GM18873 (cell line): Measurements from ENCODE around the gene FAM168B.
"Not testable (repeated sequence)": the region's sequence is repeated elsewhere in the genome, so short reads cannot be mapped to it uniquely, and the experiment has no call there.

ENCODE experiments used
- ATAC-seq: cut with Tn5 transposase; IDR thresholded peaks from one replicate; pipeline ENCODE4 v1.9.1; 2021; ENCODE audit warnings: mild to moderate bottlenecking, moderate library complexity, moderate number of reproducible peaks; ENCODE audit not compliant: unreplicated experiment, low FRiP score

FAM168B gene

DNA sequence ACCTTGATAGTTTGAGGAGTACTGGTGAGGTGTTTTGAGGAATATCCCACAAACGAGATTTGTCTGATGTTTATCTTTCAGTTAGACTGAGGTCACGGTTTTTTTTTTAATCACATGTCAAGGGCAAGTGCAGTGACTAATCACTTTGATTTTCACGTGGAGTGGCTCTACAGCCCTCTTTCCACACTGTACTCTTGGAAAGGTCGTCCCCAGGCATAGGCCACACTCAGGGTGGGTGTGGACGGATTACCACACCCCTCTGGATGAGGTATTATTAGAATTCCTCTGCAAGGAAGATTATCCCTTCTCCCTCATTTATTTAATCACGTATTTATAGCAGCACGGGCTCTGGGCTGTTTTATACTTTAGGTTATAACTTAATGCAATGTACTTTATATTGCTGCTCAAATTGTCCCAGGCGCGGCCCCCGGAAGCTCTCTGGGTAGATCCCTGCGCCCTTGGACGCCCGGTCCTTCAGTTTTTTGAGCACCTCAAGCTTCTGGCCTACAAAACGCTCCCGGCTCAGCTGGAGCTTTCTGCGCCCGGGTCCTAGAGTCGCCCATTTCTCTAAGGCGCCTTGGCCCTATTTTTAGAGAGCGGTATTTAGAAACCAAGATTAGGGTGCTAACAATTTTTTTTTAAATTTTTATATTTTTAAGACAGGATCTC lies 11.4 kb upstream of the FAM168B start:
- ATAC-seq = peak; percentile 63

DNA sequence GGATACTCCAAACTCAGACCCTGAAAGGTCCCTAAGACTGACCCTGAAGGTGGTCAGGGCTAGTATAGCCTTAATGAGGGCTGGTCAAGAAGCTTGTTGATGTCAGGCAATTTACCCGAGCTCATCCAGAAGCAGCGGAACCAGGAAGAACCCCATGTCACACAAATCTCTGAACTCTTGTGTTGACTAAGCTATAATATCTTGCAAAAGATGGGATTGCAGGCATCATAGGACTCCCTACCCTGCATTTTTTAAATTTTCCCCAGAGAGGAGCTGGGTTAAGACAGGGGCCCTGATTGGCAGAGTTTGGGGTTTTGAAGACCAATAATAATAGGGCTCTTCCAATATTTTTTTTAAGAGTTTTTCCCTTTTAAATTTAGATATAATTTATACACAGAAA lies 9.9 kb upstream of the FAM168B start:
- no peak for ATAC-seq

DNA sequence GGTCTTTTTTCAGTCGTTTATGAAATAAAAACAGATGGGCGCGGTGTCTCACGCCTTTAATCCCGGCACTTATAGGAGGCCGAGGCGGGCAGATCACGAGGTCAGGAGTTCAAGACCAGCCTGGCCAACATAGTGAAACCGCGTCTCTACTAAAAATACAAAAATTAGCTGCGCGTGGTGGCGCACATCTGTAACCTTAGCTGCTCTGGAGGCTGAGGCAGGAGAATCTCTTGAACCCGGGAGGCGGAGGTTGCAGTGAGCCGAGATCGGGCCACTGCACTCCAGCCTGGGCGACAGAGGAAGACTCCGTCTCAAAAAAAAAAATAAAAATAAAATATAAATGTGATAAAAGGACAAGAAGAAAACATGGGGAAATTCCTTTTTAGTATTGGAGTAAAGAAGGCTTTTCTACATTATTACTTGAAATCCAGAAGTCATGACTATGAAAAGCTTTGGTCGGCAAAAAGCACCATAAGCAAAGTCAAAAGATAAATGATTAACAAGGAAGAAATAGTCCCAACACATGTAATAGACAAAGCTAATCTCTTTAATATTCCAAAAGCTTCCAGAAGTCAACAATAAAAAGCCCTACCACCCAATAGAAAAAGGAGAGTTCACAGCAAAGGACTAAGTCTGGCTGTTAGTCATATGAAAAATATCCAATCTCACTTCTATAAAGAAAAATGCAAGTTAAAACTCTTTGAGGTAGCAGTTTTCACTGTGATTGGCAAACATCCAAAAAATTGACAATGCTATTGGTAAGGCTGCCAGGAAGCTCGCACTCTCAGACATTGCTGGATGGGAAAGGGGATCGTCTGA lies 1.4 kb upstream of the FAM168B start:
- no peak for ATAC-seq

DNA sequence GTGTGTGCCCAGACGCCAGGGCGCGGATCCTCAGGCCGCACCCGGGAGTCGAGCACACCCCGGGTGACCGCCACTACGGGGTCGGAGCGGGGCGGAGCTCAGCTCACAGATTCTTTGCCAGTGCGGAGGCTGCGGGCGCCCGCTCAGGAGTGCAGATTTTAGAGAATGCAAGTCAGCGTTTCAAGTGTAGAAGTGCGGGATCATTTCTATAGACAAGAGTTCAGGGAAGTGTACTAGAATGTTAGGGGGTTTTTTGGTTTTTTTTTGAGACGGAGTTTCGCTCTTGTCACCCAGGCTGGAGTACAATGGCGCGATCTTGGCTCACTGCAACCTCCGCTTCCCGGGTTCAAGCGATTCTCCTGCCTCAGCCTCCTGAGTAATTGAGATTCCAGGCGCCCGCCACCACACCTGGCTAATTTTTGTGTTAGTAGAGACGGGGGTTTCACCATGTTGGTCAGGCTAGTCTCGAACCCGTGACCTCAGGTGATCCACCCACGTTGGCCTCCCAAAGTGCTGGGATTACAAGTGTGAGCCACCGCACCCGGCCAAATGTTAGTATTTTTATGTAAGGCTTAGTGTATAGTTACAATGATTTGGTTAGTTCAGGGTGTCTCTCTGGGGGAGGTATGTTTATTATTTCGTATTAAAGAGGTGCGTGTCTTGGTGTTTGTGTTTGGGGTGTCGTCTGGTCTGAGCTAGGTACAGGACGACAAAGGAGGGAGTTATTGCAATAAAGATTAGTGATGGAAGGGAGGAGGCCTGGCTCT lies 619 bp upstream of the FAM168B start:
- ATAC-seq = peak; percentile 76

DNA sequence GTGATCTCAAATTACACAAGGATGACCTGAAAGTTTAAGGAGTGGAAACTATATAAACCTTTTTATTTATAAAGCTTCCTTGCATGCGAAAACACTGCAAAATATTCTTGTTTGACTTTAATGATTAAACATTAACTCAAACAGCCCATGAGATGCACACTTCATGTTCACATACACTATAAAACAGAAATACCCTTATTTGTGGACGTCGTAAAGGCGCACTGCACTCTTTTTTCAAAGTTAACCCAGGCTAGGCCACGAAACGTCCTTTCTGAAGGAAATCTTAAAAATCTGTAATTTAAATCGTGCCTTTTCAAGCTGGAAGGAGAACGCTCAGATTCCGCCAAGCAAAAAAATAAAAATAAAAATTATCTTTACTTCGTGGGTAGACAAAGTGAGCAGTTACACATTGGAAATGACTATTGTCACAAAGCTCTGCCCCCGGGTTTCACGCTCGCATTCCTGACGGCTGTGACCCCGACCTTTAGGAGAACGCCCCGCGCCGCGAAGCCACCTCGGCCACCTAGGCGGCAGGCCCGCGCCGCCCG lies 728 bp downstream of the FAM168B start:
- ATAC-seq = no peak

DNA sequence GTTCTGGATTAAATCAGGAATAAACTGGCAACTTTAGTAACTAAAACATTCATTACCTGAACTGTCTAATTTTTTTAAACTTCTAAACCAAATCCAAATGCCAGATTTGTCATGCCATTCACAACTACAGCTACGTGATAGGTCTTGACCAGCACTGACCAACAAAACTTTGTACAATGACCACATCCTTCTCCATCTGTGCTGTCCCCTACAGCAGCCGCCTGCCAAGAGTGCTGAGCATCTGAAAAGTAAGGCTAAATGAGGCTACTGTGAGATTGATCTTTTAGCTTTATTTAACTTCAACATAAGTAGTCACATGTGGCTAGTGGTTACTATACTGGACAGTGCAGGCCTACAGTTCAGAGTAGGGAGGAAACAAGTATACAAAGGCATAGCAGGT lies 7.6 kb downstream of the FAM168B start:
- ATAC-seq = no peak

DNA sequence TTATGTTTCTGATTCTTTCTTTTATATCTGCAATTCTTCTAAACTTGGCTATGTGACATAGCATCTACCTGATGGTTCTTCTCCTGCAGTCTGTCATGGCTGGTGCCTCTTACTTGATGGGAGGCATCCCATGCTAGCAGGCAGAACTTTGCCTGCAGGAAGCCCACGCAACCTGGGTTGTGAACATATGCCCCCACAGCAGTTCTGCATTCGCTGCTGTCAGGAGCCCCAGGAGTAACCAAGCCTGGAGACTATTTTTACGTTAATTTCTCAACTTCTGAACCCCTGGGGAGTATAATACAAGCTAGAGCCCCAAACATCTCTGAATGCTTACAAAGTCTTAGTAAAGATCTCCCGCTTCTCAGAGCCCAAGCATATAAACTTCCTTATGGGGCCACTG lies 12.1 kb downstream of the FAM168B start:
- no peak for ATAC-seq

DNA sequence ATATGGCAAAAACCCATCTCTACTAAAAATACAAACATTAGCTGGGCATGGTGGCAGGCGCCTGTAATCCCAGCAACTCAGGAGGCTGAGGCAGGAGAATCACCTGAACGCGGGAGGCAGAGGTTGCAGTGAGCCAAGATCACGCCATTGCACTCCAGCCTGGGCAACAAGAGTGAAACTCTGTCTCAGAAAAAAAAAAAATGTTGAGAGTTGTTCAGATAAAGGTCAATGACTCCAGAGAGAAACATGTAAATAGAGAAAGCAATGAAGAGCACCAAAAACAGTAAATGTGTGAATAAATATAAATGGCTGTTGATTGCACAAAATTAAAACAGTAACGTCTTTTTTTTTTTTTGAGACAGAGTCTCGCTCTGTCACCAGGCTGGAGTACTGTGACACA lies 13.3 kb downstream of the FAM168B start:
- ATAC-seq = not testable (repeated sequence)

DNA sequence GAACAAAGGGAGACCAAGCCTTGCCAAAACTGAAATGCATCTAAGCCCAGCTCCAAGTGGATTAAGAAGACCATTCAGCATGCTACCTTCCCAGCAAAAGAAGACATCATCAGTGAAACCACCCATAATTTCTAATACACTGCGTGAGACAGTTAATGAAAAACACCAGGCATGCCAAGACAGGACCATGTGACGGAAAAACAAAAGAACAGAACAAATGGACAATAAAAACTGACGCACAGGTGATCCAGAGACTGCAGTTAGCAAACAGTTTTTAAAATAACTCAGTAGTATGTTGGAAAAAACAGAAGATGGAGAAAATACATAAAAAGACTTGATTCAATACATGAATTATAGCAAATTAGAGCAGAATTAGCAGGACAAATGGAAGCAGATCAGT lies 15.3 kb downstream of the FAM168B start:
- no peak for ATAC-seq

DNA sequence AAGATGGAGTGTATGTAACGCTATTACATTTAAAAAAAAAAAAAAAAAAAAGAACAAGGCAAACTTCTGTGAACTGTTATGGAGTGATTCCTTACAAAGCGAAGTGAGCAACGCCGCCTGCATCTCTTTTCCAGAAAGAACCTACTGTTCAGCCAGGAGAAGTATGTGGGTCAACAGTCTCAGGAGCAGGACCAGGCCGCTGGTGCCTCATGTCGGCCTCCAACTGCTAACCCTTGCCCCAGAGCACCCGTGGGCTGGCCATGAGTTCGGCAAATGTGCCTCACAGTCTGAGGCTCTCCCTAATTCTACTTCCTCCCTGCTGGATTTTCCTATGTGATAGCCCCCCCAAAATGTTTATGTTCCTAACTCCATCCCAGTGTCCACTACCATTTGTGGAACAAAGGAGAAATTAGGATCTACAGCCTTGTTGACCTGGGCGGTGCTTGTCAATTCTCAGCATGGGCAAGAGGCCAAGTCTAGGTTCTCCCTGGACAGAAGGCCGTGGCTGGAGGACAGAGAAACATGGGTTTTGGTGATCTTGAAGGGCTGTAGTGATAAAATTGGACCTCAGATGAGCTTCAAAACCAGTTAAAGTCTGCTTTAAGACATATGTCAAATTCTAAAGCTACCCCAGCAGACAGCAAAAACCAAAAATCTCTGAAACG lies 15.9 kb downstream of the FAM168B start:
- ATAC-seq = no peak

DNA sequence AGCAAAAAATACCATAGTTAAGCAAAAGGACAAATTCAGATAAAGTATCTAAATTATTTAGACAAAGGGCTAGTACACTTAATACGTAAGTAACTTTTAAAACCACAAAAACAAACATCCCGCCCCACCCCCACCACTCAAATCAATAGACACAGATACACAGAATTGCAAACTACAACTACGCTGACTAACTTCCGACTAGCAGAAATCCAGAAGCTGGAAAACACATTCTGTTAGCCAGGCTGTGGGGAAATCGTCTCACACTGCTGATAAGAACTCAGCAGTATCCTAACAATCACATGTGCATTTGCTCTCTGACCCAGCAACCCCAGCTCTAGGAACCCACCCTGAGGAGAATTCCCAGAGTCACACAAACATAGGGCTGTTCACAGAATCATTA lies 16.6 kb downstream of the FAM168B start:
- no peak for ATAC-seq

DNA sequence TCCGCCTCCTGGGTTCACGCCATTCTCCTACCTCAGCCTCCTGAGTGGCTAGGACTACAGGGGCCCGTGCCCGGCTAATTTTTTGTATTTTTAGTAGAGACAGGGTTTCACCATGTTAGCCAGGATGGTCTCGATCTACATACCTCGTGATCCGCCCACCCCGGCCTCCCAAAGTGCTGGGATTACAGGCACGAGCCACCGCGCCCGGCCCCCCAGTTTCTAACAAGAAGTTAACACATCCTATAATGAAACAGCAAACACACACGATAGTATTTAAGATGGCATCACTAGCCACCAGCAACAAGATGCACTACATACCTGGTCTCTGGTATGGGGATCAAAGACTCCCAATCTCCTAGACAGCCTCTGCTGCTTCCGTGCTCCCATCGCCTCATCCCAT lies 17.7 kb downstream of the FAM168B start:
- not testable (repeated sequence) for ATAC-seq

DNA sequence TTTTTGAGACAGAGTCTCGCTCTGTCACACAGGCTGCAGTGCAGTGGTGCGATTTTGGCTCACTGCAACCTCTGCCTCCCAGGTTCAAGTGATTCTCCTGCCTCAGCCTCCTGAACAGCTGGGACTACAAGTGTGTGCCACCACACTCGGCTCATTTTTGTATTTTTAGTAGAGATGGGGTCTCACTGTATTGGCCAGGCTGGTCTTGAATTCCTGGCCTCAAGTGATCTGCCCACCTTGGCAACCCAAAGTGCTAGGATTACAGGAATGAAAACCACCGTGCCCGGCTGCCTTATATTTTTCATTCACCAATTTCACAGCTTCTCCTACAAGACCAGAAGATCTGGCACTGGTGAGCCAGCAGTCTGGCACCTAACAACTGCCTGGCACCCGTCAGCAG lies 25.1 kb downstream of the FAM168B start:
- ATAC-seq = not testable (repeated sequence)

DNA sequence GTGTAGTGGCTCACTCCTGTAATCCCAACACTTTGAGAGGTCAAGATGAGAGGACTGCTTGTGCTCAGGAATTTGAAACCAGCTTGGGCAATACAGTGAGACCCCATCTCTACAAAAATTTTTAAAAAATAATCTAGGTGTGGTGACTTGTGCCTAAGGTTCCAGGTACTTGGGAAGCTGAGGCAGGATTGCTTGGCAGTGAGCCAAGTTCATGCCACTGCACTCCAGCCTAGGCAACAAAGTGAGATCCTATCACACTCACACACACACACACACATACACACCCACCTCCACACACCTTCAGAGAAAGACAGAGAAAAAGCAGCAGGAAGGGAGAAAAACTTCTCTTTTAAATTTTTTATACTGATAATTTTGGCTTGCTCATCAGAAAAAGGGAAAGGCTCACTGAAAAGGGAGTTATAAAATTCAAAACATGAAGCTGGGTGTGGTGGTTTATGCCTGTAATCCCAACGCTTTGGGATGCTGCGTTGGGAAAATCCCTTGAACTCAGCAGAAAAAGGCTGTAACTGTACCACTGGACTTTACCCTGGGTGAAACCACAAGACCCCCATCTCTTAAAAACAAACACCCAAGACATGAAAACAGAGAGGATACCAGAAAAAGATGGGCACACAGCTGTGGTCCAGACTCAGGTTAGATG lies 25.7 kb downstream of the FAM168B start:
- no peak for ATAC-seq

DNA sequence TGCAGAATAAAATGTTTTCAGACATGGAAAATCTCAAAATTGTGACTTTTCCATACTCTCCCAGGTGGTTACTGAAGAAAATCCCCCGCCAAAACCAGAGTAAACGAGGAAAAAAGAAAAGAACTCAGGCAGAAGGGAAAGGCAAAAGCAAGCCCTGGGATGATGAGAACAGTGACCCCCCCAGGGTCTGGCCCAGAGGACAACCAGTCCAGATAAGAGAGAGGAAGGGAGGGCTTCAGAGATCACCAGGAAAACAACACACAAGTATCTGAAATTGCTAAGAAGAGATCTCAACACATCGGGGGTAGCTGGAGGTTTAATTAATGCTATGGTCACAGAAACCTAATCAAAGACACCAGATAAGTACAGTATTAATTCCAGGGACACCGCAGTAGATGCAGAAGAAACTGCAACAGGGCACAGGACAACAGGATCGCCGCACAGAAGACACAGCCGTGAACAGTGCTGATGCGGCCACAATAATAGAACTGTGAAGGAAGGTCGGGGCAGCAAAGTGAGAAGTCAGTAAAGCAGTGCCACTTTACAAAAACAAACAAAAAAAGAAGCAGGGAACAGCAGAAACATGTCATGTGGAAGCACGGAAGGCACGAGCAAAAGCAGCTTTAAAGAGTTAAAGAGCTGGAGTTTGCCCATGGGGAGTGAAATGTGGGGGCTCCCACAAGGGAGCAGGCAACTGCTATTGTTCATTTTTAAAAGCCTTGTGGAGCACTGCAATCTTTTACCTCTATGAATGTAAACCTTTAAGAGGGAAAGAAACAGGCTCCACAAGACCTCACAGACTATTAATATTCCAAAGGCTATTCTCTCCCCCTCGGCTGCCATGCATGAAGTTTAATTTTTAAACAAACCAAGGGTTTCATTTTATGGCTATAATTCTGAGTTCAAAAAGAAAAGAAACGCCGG lies 28.4 kb downstream of the FAM168B start:
- ATAC-seq = no peak

DNA sequence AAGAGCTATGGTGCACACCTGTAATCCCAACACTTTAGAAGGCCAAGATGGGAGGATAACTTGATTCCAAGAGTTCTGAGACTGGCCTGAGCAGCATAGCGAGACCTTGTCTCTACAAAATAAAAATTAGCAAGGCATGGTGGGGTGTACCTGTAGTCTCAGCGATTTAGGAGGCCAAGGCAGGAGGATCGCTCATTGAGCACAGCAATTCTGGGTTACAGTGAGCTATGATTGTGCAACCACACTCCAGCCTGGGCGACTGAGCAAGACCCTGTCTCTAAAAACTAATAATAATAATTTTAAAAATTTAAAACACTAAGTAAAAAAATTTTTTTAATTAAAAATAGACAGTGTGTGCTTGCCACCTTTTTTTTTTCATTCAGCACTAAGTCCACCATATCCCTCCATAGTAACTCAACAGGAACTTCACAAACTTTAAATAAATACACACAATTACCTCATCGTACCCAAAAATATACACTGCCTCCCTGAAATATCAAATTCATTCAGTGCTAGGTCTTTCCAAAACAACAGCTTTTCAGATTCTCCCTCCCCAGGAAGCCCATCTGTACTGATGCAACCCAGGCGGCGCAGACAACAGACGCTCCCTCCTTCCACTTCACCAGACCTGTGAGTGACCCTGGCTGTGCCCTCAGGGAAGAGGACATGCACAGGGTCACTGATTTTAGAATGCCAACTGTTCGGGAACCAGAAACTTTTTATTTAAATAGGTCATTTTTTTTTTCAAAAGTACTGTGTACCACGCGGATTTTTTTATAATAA lies 29.6 kb downstream of the FAM168B start:
- no peak for ATAC-seq

DNA sequence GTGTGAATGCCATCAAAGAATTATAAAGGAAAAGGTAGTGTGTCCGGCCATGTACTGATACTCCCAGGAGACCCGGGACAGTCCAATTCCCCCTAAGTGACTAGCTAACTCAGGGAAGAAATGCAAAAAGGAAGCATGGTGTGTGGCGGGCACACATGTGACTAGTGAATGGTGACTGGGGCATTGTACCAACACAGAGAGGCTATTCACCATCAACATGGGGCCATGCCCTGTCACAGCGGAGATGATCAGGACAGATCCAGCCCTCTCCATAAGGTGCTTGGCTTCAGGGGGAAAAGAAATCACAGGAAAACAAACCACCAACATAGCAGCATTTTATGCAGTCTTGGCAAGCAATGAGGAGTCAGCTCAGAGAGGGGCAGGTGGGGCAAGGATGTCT lies 34.3 kb downstream of the FAM168B start:
- no peak for ATAC-seq

DNA sequence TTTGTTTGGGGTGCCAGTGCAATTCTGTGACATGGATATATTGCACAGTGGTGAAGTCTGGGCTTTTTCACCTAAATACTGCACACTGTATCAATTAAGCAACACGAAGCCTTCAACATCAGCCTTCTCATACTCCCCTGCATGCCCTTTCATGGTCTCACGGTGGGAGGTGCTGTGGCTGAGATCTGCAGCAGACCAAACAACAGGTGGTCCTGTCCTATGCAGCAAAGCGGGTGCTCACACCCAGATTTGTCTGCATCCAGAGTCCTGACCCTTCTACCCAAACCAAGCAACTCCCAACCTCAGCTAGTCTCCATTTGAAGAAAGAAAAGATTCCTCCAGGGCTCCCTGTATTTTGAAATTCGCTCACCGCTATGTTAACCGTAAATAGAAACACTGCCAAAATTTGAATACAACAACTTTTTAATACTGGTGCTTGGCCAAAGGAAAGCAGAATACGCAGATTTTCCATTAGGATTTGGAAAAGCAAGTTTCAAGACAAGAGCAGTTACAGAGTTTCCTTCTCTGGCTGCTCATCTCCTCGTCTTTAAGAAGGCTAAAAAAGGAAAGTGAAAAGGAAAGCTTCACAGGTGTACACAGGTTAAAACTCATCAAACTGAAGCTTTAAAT lies 34.9 kb downstream of the FAM168B start:
- ATAC-seq = no peak
